SK-N-SH treated with all-trans-retinoic acid at 6 μM for 48 hours (cell line): ENCODE data around the gene PPP1R1C.

Experiments
- ATAC-seq: fragments of 200-7000 bp; cut with Tn5 transposase; 3 replicates; pipeline ENCODE4 v1.9.1; 2020; ENCODE audit warnings: mild to moderate bottlenecking, moderate library complexity
- ARNTL ChIP-seq: fragments of 450-650 bp; formaldehyde crosslinking; IDR thresholded peaks from 2 replicates; pipeline ENCODE4 v1.5.0; 2020; ENCODE audit warnings: low read depth, mild to moderate bottlenecking, moderate library complexity, borderline replicate concordance
- CSDC2 ChIP-seq: fragments of 250-450 bp; sonication (Bioruptor Pico); IDR thresholded peaks from 2 replicates; pipeline ENCODE4 v1.5.0; 2020; ENCODE audit warnings: mild to moderate bottlenecking, moderate library complexity
- ESRRG ChIP-seq: fragments of 250-450 bp; sonication (Bioruptor Pico); IDR thresholded peaks from 2 replicates; pipeline ENCODE4 v1.6.1; 2021; ENCODE audit warnings: mild to moderate bottlenecking
- GLIS3 ChIP-seq: fragments of 250-450 bp; sonication (Bioruptor Pico); IDR thresholded peaks from 2 replicates; pipeline ENCODE4 v1.5.0; 2020; ENCODE audit warnings: mild to moderate bottlenecking, moderate library complexity
- ISL1 ChIP-seq: fragments of 250-450 bp; sonication (Bioruptor Pico); IDR thresholded peaks from 2 replicates; pipeline ENCODE4 v2.1.2; 2022; ENCODE audit warnings: mild to moderate bottlenecking, moderate library complexity
- OSR1 ChIP-seq: fragments of 250-450 bp; sonication (Bioruptor Pico); IDR thresholded peaks from 2 replicates; pipeline ENCODE4 v1.8.0; 2022; ENCODE audit warnings: moderate library complexity, mild to moderate bottlenecking, inconsistent platforms
- PPARA ChIP-seq: fragments of 250-450 bp; sonication (Bioruptor Pico); IDR thresholded peaks from 2 replicates; pipeline ENCODE4 v1.5.0; 2020; ENCODE audit warnings: mild to moderate bottlenecking, borderline replicate concordance
- RARB ChIP-seq: fragments of 250-450 bp; sonication (Bioruptor Pico); IDR thresholded peaks from 2 replicates; pipeline ENCODE4 v1.8.0; 2021; ENCODE audit warnings: mild to moderate bottlenecking, moderate library complexity
- TCF4 ChIP-seq: fragments of 250-450 bp; sonication (Bioruptor Pico); IDR thresholded peaks from 2 replicates; pipeline ENCODE4 v1.8.0; 2021; ENCODE audit warnings: mild to moderate bottlenecking, moderate library complexity, borderline replicate concordance
- TOX ChIP-seq: fragments of 250-450 bp; sonication (Bioruptor Pico); IDR thresholded peaks from 2 replicates; pipeline ENCODE4 v1.8.0; 2021; ENCODE audit warnings: mild to moderate bottlenecking, moderate library complexity, borderline replicate concordance
- ZC3H10 ChIP-seq: fragments of 250-450 bp; sonication (Bioruptor Pico); IDR thresholded peaks from 2 replicates; pipeline ENCODE4 v1.5.1; 2021; ENCODE audit warnings: mild to moderate bottlenecking, moderate library complexity
- ZFP3 ChIP-seq: fragments of 250-450 bp; sonication (Bioruptor Pico); IDR thresholded peaks from 2 replicates; pipeline ENCODE4 v1.5.0; 2020; ENCODE audit warnings: mild to moderate bottlenecking, moderate library complexity
- ZFP30 ChIP-seq: fragments of 450-650 bp; formaldehyde crosslinking; IDR thresholded peaks from 2 replicates; pipeline ENCODE4 v1.5.0; 2022; ENCODE audit warnings: mild to moderate bottlenecking, moderate library complexity
- ZNF565 ChIP-seq: fragments of 450-650 bp; formaldehyde crosslinking; conservative IDR thresholded peaks from 2 replicates; pipeline ENCODE4 v1.5.0; 2020; ENCODE audit warnings: low read depth, mild to moderate bottlenecking, moderate library complexity
- ZNF70 ChIP-seq: fragments of 450-650 bp; formaldehyde crosslinking; IDR thresholded peaks from 2 replicates; pipeline ENCODE4 v1.5.0; 2020; ENCODE audit warnings: mild to moderate bottlenecking, moderate library complexity
- ZNF8 ChIP-seq: fragments of 450-650 bp; formaldehyde crosslinking; IDR thresholded peaks from 2 replicates; pipeline ENCODE4 v1.5.0; 2020; ENCODE audit warnings: mild to moderate bottlenecking, moderate library complexity
- TF ChIP-seq, protein P1 (sequence below): fragments of 250-450 bp; sonication (Bioruptor Pico); IDR thresholded peaks from 2 replicates; pipeline ENCODE4 v1.8.0; 2021; ENCODE audit warnings: low read depth, mild to moderate bottlenecking, moderate library complexity, borderline replicate concordance
- TF ChIP-seq, protein P2 (sequence below): fragments of 250-450 bp; sonication (Bioruptor Pico); IDR thresholded peaks from 2 replicates; pipeline ENCODE4 v1.8.0; 2020; ENCODE audit warnings: mild to moderate bottlenecking, moderate library complexity, borderline replicate concordance
- TF ChIP-seq, protein P3 (sequence below): fragments of 250-450 bp; sonication (Bioruptor Pico); IDR thresholded peaks from 2 replicates; pipeline ENCODE4 v1.5.0; 2020; ENCODE audit warnings: mild to moderate bottlenecking, moderate library complexity
- TF ChIP-seq, protein P4 (sequence below): fragments of 250-450 bp; sonication (Bioruptor Pico); IDR thresholded peaks from 2 replicates; pipeline ENCODE4 v1.5.1; 2020; ENCODE audit warnings: low read depth, mild to moderate bottlenecking, moderate library complexity
- TF ChIP-seq, protein P5 (sequence below): fragments of 250-450 bp; sonication (Bioruptor Pico); IDR thresholded peaks from 2 replicates; pipeline ENCODE4 v1.5.1; 2021; ENCODE audit warnings: mild to moderate bottlenecking, moderate library complexity

Gene PPP1R1C

DNA sequence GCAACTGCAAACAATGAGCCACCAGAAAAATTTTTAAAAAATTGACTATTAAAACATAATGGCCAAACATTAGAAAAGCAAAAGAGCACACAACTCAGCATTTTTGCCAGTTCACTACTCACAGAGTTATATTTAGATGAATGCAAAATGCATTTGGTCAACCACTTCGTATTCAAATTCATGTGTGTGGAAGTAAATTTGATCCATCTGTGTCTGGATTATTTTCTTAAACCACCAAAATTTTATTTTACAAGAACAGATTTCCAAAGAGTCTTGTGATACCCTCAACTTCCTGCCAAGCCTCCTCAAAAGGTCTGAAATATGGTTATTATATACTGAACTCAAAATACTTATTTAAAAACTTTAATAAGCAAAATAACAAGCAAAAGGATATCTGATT lies 57.4 kb downstream of the PPP1R1C start:
- no peak for ATAC-seq
- TF ChIP-seq ZFP3 (CRISPR knock-in tag) (no peak), PPARA (no peak), ARNTL (no peak), ESRRG (CRISPR knock-in tag) (no peak), ZNF565 (CRISPR knock-in tag) (no peak), ZFP30 (CRISPR knock-in tag) (no peak), CSDC2 (CRISPR knock-in tag) (no peak), GLIS3 (no peak)
- TF ChIP-seq, protein P1, sequence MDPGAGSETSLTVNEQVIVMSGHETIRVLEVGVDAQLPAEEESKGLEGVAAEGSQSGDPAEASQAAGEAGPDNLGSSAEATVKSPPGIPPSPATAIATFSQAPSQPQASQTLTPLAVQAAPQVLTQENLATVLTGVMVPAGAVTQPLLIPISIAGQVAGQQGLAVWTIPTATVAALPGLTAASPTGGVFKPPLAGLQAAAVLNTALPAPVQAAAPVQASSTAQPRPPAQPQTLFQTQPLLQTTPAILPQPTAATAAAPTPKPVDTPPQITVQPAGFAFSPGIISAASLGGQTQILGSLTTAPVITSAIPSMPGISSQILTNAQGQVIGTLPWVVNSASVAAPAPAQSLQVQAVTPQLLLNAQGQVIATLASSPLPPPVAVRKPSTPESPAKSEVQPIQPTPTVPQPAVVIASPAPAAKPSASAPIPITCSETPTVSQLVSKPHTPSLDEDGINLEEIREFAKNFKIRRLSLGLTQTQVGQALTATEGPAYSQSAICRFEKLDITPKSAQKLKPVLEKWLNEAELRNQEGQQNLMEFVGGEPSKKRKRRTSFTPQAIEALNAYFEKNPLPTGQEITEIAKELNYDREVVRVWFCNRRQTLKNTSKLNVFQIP = no peak
- TF ChIP-seq, protein P2, sequence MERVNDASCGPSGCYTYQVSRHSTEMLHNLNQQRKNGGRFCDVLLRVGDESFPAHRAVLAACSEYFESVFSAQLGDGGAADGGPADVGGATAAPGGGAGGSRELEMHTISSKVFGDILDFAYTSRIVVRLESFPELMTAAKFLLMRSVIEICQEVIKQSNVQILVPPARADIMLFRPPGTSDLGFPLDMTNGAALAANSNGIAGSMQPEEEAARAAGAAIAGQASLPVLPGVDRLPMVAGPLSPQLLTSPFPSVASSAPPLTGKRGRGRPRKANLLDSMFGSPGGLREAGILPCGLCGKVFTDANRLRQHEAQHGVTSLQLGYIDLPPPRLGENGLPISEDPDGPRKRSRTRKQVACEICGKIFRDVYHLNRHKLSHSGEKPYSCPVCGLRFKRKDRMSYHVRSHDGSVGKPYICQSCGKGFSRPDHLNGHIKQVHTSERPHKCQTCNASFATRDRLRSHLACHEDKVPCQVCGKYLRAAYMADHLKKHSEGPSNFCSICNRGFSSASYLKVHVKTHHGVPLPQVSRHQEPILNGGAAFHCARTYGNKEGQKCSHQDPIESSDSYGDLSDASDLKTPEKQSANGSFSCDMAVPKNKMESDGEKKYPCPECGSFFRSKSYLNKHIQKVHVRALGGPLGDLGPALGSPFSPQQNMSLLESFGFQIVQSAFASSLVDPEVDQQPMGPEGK (CRISPR knock-in tag) = no peak
- TF ChIP-seq, protein P3, sequence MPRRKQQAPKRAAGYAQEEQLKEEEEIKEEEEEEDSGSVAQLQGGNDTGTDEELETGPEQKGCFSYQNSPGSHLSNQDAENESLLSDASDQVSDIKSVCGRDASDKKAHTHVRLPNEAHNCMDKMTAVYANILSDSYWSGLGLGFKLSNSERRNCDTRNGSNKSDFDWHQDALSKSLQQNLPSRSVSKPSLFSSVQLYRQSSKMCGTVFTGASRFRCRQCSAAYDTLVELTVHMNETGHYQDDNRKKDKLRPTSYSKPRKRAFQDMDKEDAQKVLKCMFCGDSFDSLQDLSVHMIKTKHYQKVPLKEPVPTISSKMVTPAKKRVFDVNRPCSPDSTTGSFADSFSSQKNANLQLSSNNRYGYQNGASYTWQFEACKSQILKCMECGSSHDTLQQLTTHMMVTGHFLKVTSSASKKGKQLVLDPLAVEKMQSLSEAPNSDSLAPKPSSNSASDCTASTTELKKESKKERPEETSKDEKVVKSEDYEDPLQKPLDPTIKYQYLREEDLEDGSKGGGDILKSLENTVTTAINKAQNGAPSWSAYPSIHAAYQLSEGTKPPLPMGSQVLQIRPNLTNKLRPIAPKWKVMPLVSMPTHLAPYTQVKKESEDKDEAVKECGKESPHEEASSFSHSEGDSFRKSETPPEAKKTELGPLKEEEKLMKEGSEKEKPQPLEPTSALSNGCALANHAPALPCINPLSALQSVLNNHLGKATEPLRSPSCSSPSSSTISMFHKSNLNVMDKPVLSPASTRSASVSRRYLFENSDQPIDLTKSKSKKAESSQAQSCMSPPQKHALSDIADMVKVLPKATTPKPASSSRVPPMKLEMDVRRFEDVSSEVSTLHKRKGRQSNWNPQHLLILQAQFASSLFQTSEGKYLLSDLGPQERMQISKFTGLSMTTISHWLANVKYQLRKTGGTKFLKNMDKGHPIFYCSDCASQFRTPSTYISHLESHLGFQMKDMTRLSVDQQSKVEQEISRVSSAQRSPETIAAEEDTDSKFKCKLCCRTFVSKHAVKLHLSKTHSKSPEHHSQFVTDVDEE (CRISPR knock-in tag) = no peak
- TF ChIP-seq, all 23 proteins: peak for 0

DNA sequence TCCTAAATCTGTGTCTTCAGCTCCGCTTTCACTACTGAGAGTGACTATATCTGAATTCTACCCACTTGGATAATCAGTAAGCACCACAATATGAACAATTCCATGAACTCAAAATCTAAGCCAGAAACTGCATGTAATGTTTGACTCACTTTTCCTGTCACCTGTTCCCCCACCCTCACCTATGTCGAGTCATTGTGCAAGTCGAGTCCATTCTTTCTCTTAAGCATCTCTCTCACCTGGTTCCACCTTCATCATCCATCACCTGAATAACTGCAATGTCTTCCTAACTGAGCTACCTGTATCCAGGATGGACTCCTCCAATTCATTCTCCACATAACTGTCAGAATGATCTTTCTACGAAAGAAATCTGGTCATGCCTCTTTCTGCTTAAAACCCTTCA lies 58.2 kb downstream of the PPP1R1C start:
- ATAC-seq = no peak
- TF ChIP-seq ISL1 (CRISPR knock-in tag) (no peak), OSR1 (CRISPR knock-in tag) (no peak), ZFP30 (CRISPR knock-in tag) (no peak), ZFP3 (CRISPR knock-in tag) (no peak), ZC3H10 (no peak), RARB (CRISPR knock-in tag) (no peak), TCF4 (CRISPR knock-in tag) (no peak), ARNTL (no peak), TOX (CRISPR knock-in tag) (no peak), ZNF565 (CRISPR knock-in tag) (no peak)
- TF ChIP-seq, protein P1 = no peak
- TF ChIP-seq, protein P4, sequence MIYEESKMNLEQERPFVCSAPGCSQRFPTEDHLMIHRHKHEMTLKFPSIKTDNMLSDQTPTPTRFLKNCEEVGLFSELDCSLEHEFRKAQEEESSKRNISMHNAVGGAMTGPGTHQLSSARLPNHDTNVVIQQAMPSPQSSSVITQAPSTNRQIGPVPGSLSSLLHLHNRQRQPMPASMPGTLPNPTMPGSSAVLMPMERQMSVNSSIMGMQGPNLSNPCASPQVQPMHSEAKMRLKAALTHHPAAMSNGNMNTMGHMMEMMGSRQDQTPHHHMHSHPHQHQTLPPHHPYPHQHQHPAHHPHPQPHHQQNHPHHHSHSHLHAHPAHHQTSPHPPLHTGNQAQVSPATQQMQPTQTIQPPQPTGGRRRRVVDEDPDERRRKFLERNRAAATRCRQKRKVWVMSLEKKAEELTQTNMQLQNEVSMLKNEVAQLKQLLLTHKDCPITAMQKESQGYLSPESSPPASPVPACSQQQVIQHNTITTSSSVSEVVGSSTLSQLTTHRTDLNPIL (CRISPR knock-in tag) = no peak
- TF ChIP-seq, protein P5, sequence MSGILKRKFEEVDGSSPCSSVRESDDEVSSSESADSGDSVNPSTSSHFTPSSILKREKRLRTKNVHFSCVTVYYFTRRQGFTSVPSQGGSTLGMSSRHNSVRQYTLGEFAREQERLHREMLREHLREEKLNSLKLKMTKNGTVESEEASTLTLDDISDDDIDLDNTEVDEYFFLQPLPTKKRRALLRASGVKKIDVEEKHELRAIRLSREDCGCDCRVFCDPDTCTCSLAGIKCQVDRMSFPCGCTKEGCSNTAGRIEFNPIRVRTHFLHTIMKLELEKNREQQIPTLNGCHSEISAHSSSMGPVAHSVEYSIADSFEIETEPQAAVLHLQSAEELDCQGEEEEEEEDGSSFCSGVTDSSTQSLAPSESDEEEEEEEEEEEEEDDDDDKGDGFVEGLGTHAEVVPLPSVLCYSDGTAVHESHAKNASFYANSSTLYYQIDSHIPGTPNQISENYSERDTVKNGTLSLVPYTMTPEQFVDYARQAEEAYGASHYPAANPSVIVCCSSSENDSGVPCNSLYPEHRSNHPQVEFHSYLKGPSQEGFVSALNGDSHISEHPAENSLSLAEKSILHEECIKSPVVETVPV (CRISPR knock-in tag) = no peak

DNA sequence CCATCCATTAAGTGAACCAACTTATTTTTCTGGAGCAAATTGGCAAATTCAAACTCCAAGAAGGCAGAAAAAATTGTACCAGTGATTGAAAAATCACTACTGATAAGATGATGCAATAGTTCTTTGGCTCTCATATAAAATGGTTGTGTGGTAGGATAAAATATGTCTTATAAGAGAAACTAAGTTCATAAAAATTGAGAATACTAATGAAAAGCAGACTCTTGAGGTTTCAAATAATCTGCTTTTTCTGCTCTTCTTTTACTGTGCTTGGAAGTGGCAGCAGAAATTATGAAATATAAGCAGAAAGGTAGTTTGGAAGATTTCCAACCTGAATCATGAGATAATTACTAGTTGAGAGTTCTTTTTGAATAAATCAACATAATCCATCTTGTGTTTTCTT lies 61.9 kb downstream of the PPP1R1C start:
- peak; percentile 91 for ATAC-seq
- TF ChIP-seq PPARA = no peak
- TF ChIP-seq OSR1 (CRISPR knock-in tag) = no peak
- no peak for TF ChIP-seq ZFP3 (CRISPR knock-in tag)
- TF ChIP-seq ISL1 (CRISPR knock-in tag) = peak; percentile 20; the same call in 1 of the 2 replicates
- TF ChIP-seq ARNTL = no peak
- TF ChIP-seq TOX (CRISPR knock-in tag) = peak; percentile 91
- TF ChIP-seq ZC3H10 = peak; percentile 74; the same call in 1 of the 2 replicates
- TF ChIP-seq, protein P1 = no peak
- 0 out of 2 replicates have a peak, but pooled peaks have one; percentile 32 for TF ChIP-seq RARB (CRISPR knock-in tag)
- no peak for TF ChIP-seq GLIS3
- TF ChIP-seq, protein P5 (CRISPR knock-in tag) = no peak
- TF ChIP-seq, protein P4 (CRISPR knock-in tag) = no peak
- no peak for TF ChIP-seq ZNF8 (CRISPR knock-in tag)
- no peak for TF ChIP-seq ZNF70 (CRISPR knock-in tag)
